Left colon (tissue), 2 donors: ENCODE measurements around the gene PDE1A. TPM values are rescaled to one million over a fixed set of nuclear protein-coding genes. Genes with fewer than 3 reads are reported as not detected.
"Not testable (repeated sequence)": the region's sequence is repeated elsewhere in the genome, so short reads cannot be mapped to it uniquely, and the experiment has no call there.

Experiments used
- ATAC-seq: fragments of 200-7000 bp; cut with Tn5 transposase; one replicate; pipeline ENCODE4 v1.9.1; 2020; ENCODE audit warnings: mild to moderate bottlenecking, moderate library complexity
- DNase-seq, 2 donors: peaks; one replicate each; pipeline ENCODE4 v3.0.0-alpha.2; 2020
- intact Hi-C, 2 donors: fragments of 100-400 bp; cut with DNase I in 1 of 2; cut with micrococcal nuclease in 1 of 2; formaldehyde crosslinking; loops; one replicate each; pipeline versions ENCODE4 v1.11.2 to v1.14.0; 2022; cut with DNase I, micrococcal nuclease
- total RNA-seq, 2 donors: library from RNA; stranded (reverse); fragmentation: NEBNext Ultra II Directional; extraction: Animal tissue kit (Norgen Biotek cat#: 25700); gene quantifications; one replicate each; pipeline ENCODE4 v1.2.1, GENCODE V29; 2021
- donor health status: DM: no; HTN: no; CAD: no.
- donor health status: DM: yes; HTN: yes; CAD: no.

The PDE1A gene
- total RNA-seq, 2 donors from 2014 or later = 2.2 to 4.0 TPM

GRCh38 chr2:182416191-182416590, 10.6 kb downstream of the PDE1A start:
- DNase-seq = no peak
- no peak for ATAC-seq
- intact Hi-C loops = no loop called here

- DNase-seq = no peak
- intact Hi-C loops = no loop called here
- no peak for ATAC-seq
Measured at GRCh38 chr2:182415771-182416170, 11.1 kb downstream of the PDE1A start.

DNA sequence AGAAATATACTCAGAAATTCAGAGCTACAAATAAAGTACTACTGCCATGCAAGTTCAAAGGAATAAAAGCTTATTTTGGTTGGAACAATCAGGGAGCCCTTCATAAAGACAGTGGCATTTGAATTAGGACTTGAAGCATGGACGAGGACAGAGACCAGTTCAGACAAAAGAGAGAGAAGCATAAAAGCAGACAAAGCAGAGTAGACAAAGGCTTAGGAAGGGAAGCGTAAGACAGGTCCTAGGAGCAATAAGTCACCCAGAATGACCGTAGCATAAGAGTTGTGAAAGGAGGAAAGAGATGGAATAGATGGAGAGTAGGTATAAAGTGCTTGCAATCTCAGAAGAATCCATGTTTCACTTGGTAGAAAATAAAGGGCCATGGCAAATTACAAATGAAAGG, 14.0 kb downstream of the PDE1A start:
- DNase-seq = no peak
- no peak for ATAC-seq
- intact Hi-C loops = no loop called here

DNA sequence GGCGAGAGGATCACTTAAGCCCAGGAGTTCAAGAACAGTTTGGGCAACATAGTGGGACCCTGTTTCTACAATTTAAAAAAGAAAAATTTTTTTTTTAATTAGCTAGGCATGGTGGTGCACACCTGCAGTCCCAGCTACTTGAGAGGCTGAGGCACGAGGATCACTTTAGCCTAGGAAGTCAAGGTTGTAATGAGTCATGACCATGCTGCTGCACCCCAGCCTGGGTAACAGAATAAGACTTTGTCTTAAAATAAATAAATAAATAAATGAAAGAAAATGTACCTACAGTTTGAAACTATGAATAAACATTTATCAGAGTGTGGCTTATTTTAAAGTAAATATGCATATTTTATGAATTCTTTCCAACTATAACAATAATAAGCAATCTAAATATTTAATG, 16.7 kb downstream of the PDE1A start:
- no peak for DNase-seq
- intact Hi-C loops = no loop called here
- no peak for ATAC-seq

- intact Hi-C loops = no loop called here
- no peak for ATAC-seq
- no peak for DNase-seq
Measured at GRCh38 chr2:182406221-182406620, 20.6 kb downstream of the PDE1A start.

- no peak for DNase-seq
- intact Hi-C loops = no loop called here
- ATAC-seq = no peak
Measured at GRCh38 chr2:182404975-182405561, 21.8 kb downstream of the PDE1A start.

DNA sequence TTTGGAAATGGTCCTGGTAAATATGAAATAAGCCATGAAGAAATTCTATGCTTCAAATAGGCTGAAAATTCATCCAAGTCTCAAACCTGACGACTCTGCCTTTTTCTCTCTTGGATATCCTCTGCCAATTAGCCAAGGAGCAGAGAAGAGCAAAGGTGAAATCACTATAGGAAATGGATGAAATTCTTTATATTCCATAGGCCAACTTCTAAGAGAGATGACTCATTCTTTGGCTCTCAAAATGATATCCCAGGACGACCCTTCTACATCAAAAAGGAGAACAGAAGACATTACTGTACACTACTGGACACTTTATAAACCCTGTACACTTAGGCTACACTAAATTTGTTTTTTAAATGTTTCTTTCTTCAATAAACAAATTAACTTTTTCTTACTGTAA, 22.7 kb downstream of the PDE1A start:
- no peak for ATAC-seq
- DNase-seq = no peak
- intact Hi-C loops = no loop called here

- intact Hi-C loops = no loop called here
- DNase-seq (no peak), ATAC-seq (no peak)
Measured at GRCh38 chr2:182393270-182393760, 33.5 kb downstream of the PDE1A start.

GRCh38 chr2:182391443-182391842, 35.4 kb downstream of the PDE1A start:
- ATAC-seq (no peak), DNase-seq (no peak)
- intact Hi-C loops = no loop called here

- ATAC-seq, intact Hi-C loops, DNase-seq: not testable (repeated sequence)
Measured at GRCh38 chr2:182386267-182386880, 40.5 kb downstream of the PDE1A start.

- intact Hi-C loops = no loop called here
- DNase-seq = no peak
- ATAC-seq = no peak
Measured at GRCh38 chr2:182384860-182385259, 42.0 kb downstream of the PDE1A start.

DNA sequence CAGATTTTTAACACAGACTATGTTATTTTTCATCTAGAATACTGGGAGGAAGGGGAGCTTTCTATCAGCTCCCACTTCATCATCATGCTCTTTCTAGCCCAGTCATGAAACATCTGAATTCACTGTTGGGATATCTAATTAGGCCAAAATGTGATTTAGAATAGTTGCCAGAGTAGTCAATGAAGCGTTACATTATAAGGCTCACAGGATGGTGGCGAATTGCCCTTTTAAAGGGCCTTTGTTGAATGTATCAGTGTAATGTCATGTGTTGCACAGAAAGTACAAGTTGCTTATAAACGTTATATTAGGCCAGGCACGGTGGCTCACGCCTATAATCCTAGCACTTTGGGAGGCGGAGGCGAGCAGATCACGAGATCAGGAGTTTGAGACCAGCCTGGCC, 45.6 kb downstream of the PDE1A start:
- no peak for DNase-seq
- intact Hi-C loops = no loop called here
- no peak for ATAC-seq

GRCh38 chr2:182379241-182379640, 47.6 kb downstream of the PDE1A start:
- ATAC-seq = peak; percentile 46
- intact Hi-C loops = no loop called here
- DNase-seq = no peak

DNA sequence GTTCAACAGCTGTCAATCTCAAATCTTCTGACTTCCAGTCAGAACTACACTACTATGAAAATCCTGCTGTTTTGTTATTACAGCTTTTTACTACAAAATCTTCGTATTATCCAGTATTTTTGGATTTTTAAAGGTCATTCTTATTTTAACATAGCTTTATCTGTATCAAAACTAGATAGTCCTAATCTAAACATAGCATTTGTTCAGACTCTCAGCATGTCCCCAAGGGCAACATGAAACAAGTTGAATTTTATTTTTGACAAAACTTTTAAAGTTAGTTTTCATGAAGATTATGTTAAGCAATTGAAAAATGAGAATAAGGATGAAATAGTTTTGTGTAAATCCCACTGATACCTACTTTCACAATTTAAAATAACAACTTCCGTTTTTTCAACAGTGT, 48.1 kb downstream of the PDE1A start:
- DNase-seq (no peak), ATAC-seq (no peak)
- intact Hi-C loops = no loop called here

GRCh38 chr2:182377467-182377866, 49.4 kb downstream of the PDE1A start:
- intact Hi-C loops = no loop called here
- no peak for DNase-seq
- ATAC-seq = peak; percentile 52

- DNase-seq = no peak
- intact Hi-C loops = no loop called here
- ATAC-seq = no peak
Measured at GRCh38 chr2:182375862-182376261, 51.0 kb downstream of the PDE1A start.

- DNase-seq (peak; percentile 14 to 59), ATAC-seq (peak; percentile 99)
- intact Hi-C loops = no loop called here
Measured at GRCh38 chr2:182372661-182373060, 54.2 kb downstream of the PDE1A start.

- DNase-seq (no peak), ATAC-seq (no peak)
- intact Hi-C loops = no loop called here
Measured at GRCh38 chr2:182368996-182369395, 57.8 kb downstream of the PDE1A start.

GRCh38 chr2:182368446-182368845, 58.4 kb downstream of the PDE1A start:
- ATAC-seq (no peak), DNase-seq (no peak)
- intact Hi-C loops = no loop called here

DNA sequence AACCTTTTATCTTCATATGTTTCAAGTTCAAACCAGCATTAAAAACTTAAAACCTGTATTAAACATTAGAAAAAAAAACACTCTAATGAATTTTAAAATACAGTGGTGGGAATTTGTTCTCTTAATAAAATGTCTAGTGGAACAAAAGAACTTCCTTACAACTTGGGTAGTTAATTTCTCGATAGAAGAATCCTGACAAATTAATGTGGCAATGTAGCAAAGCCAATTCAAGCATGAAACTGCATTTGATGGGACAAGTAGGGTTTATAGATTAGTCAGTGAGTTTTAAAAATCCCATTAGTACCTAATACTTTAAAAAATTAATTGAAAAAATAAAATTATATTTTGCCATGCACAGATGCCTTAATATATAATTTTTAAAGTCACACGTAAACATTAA, 59.4 kb downstream of the PDE1A start:
- no peak for DNase-seq
- intact Hi-C loops = no loop called here
- no peak for ATAC-seq

DNA sequence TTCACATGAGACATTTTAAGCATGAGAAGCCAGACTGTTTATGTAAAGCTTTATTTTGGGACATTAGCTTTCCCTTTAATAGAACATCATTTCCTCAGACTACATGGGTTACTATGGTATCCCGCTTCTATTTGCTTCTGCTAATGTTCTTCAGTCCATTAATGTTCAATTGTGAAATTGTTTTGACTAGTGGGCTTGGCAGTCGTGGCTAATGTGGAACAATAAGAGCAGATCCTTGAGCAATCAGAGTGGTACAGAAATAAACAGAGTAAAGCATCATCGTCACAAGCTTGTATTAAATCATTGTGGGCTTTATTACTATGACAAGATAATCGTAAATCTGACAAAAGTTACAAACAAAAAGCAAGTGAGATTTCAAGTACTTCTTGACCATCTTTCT, 60.2 kb downstream of the PDE1A start:
- ATAC-seq = no peak
- intact Hi-C loops = no loop called here
- DNase-seq = no peak
